ENCODE measurements around the gene ANO2. TPM values are rescaled to one million over a fixed set of nuclear protein-coding genes. Genes with fewer than 3 reads are reported as not detected.

The ANO2 gene
- total and polyA plus RNA-seq, 2 experiments from 2014 or later: 2.3 to 4.6 TPM

- H3K36me3 Mint-ChIP-seq (ENCODE audit: low read depth): no peaks in the 10 kb centered on the region
Measured at GRCh38 chr12:5988659-5989116, 43.6 kb upstream of the ANO2 start.

More at GRCh38 chr12:5988659-5989116, 43.6 kb upstream of the ANO2 start:
- no peaks in the 10 kb centered on the region for H3K36me3 ChIP-seq (ENCODE audit: insufficient read depth)
- Mint-ChIP-seq H3K27ac (peak overlapping the region; percentile 87), H3K9me3 (no peaks in the 10 kb centered on the region), H3K4me3 (no peak overlapping the region), H3K4me1 (peaks cover 28% of the 10 kb centered on the region), H3K27me3 (ENCODE audit: insufficient read depth, low read depth, poor library complexity) (peaks cover 4% of the 10 kb centered on the region)
- H4K20me1 ChIP-seq (replicated peaks; ENCODE audit: insufficient read depth): 0 out of 2 replicates have a peak, but pooled peaks cover 3% of the 10 kb centered on the region
- peak overlapping the region; percentile 97 for H2AFZ ChIP-seq
- ATAC-seq (peak; percentile 96), DNase-seq (ENCODE audit: low spot score) (peak; percentile 91)
- no peaks in the 10 kb centered on the region for H3F3A ChIP-seq (replicated peaks; ENCODE audit: low read depth)
- no peak overlapping the region for H3K4me2 ChIP-seq
- no peaks in the 10 kb centered on the region for H3K79me2 ChIP-seq (replicated peaks; ENCODE audit: insufficient read depth)
- H3K27me3 ChIP-seq (ENCODE audit: insufficient read depth): no peaks in the 10 kb centered on the region
- no peak overlapping the region for H3K27ac ChIP-seq (ENCODE audit: low read depth)
- H3K4me1 ChIP-seq (ENCODE audit: insufficient read depth): peaks cover 15% of the 10 kb centered on the region
- TF ChIP-seq JUNB (IDR thresholded peaks at IDR 0.05; ENCODE audit: unreplicated experiment) (no peak), CREB1 (CRISPR knock-in tag; IDR thresholded peaks at IDR 0.05; ENCODE audit: low read depth) (peak; percentile 24; the same call in 1 of the 2 replicates), ZNF114 (CRISPR knock-in tag; IDR thresholded peaks at IDR 0.05) (0 out of 2 replicates have a peak, but pooled peaks have one; percentile 64), ZNF462 (CRISPR knock-in tag; IDR thresholded peaks at IDR 0.05) (no peak), EZH2 (IDR thresholded peaks at IDR 0.05; ENCODE audit: low read depth, unreplicated experiment) (no peak), CTCF (conservative IDR thresholded peaks at IDR 0.05; ENCODE audit: low read depth in 2 of 2) (peak; percentile 99)
- H3K9me2 ChIP-seq (ENCODE audit: insufficient read depth): no peaks in the 10 kb centered on the region
- H3K4me3 ChIP-seq: no peak overlapping the region

Data from GM23338 (cell line).